Kidney epithelial cell (primary cell): Measurements from ENCODE around the gene ARSH. TPM values are rescaled to one million over a fixed set of nuclear protein-coding genes. Genes with fewer than 3 reads are reported as not detected.

Experiments
- DNase-seq: peaks from one replicate; pipeline ENCODE4 v3.0.0-alpha.2; 2010; ENCODE audit warnings: low read depth
- H3K27me3 ChIP-seq: 2 replicates; pipeline ENCODE4 v1.6.0; 2011; ENCODE audit warnings: low read length; ENCODE audit not compliant: control insufficient read depth, insufficient read depth
- H3K36me3 ChIP-seq: 2 replicates; pipeline ENCODE4 v1.5.1; 2011; ENCODE audit warnings: low read length; ENCODE audit not compliant: control insufficient read depth, insufficient read depth
- H3K4me3 ChIP-seq: 2 replicates; pipeline ENCODE4 v1.5.1; 2011; ENCODE audit warnings: low read depth, mild to moderate bottlenecking, control low read depth, low read length
- CTCF ChIP-seq: IDR thresholded peaks from 2 replicates; pipeline ENCODE4 v1.5.1; 2011; ENCODE audit warnings: mild to moderate bottlenecking, moderate library complexity, low read length, control low read depth, inconsistent platforms; ENCODE audit not compliant: insufficient read depth, poor library complexity, severe bottlenecking
- total RNA-seq: library from RNA; depleted of rRNA; stranded (reverse); fragments of >200 nt; gene quantifications from 2 replicates; pipeline ENCODE4 v1.2.3, GENCODE V29; 2015

The ARSH gene
- total RNA-seq, 1 donor from 2014 or later = not detected

- no peak for TF ChIP-seq CTCF
- Histone ChIP-seq H3K27me3 (no peaks in the 10 kb centered on the region), H3K36me3 (no peaks in the 10 kb centered on the region), H3K4me3 (no peak overlapping the region)
- DNase-seq = no peak
Observed at GRCh38 chrX:2967012-2967411, 39.3 kb upstream of the ARSH start.

GRCh38 chrX:2967584-2967983 is 38.8 kb upstream of the ARSH start:
- no peak overlapping the region for H3K4me3 ChIP-seq
- DNase-seq = no peak
- no peaks in the 10 kb centered on the region for H3K36me3 ChIP-seq
- TF ChIP-seq CTCF = no peak
- H3K27me3 ChIP-seq = no peaks in the 10 kb centered on the region

- no peak for DNase-seq
- no peak for TF ChIP-seq CTCF
Observed at GRCh38 chrX:2967998-2968909, 38.1 kb upstream of the ARSH start.

GRCh38 chrX:2969021-2969420 is 37.3 kb upstream of the ARSH start:
- TF ChIP-seq CTCF = no peak
- no peak for DNase-seq
- no peaks in the 10 kb centered on the region for H3K27me3 ChIP-seq
- no peaks in the 10 kb centered on the region for H3K36me3 ChIP-seq
- H3K4me3 ChIP-seq = no peak overlapping the region

More at GRCh38 chrX:2967998-2968909, 38.1 kb upstream of the ARSH start:
- Histone ChIP-seq H3K4me3 (no peak overlapping the region), H3K27me3 (no peaks in the 10 kb centered on the region), H3K36me3 (no peaks in the 10 kb centered on the region)

- H3K4me3 ChIP-seq = no peak overlapping the region
- no peaks in the 10 kb centered on the region for H3K27me3 ChIP-seq
- no peak for DNase-seq
- H3K36me3 ChIP-seq = no peaks in the 10 kb centered on the region
- no peak for TF ChIP-seq CTCF
Observed at GRCh38 chrX:2972391-2972790, 34.0 kb upstream of the ARSH start.
